ENCODE results near the gene SKIL.

DNA sequence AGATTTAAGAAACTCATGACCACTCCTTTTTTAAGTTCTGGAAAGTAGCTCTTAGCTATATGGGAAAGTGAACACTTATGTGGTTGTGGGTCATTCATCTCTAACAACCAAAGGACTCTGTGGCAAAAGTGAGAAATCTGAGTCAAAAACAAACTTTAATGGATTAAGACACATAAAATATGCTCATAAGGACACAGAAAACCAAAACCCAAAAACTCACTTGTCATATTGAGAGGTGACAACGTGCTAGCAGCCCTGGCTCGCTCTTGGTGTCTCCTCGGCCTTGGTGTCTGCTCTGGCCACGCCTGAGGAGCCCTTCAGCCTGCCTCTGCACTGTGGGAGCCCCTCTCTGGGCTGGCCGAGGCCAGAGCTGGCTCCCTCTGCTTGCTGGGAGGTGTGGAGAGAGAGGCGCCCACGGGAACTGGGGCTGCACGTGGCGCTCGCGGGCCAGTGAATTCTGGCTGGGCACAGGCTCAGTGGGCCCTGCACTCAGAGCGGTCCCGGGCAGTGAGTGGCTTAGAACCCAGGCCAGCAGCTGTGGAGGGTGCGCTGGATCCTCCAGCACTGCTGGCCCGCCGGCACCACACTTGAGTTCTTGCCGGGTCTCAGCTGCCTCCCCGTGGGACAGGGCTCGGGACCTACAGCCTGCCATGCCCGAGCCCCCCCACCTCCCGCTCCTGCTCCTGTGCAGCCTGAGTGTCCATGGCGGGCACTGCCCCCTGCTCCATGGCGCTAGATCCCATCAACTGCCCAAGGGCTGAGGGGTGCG, 30.3 kb upstream of the SKIL start:
- no peak for TF ChIP-seq CTCF (conservative IDR thresholded peaks at IDR 0.05; ENCODE audit: low read length)
- no peak for TF ChIP-seq EZH2phosphoT487 (IDR thresholded peaks at IDR 0.05; ENCODE audit: borderline replicate concordance)

Measured in Loucy (cell line).